HL-60 (cell line): Measurements from ENCODE around the gene AP2A2.

Source experiments
- CTCF ChIP-seq: IDR thresholded peaks from one replicate; pipeline ENCODE4 v1.5.1; 2011; ENCODE audit warnings: low read length, control low read depth, inconsistent platforms; ENCODE audit not compliant: insufficient read depth
- POLR2AphosphoS5 ChIP-seq: IDR thresholded peaks from 2 replicates; pipeline ENCODE4 v1.6.1; 2012; ENCODE audit warnings: low read depth
- REST ChIP-seq: IDR thresholded peaks from 2 replicates; pipeline ENCODE4 v1.6.1; 2012; ENCODE audit warnings: low read depth; ENCODE audit not compliant: insufficient replicate concordance
- SPI1 ChIP-seq: IDR thresholded peaks from 2 replicates; pipeline ENCODE4 v1.6.1; 2012; ENCODE audit warnings: low read depth, mild to moderate bottlenecking, borderline replicate concordance

GRCh38 chr11:877565-877964 lies 48.1 kb upstream of the AP2A2 start:
- TF ChIP-seq CTCF, result no peak
- TF ChIP-seq POLR2AphosphoS5, result no peak
- no peak for TF ChIP-seq REST
- TF ChIP-seq SPI1, result no peak
